ENCODE results near the gene ZNF385D. TPM values are rescaled to one million over a fixed set of nuclear protein-coding genes. Genes with fewer than 3 reads are reported as not detected.

ZNF385D gene
- total RNA-seq, 1 donor from 2014 or later = 0.41 TPM

DNA sequence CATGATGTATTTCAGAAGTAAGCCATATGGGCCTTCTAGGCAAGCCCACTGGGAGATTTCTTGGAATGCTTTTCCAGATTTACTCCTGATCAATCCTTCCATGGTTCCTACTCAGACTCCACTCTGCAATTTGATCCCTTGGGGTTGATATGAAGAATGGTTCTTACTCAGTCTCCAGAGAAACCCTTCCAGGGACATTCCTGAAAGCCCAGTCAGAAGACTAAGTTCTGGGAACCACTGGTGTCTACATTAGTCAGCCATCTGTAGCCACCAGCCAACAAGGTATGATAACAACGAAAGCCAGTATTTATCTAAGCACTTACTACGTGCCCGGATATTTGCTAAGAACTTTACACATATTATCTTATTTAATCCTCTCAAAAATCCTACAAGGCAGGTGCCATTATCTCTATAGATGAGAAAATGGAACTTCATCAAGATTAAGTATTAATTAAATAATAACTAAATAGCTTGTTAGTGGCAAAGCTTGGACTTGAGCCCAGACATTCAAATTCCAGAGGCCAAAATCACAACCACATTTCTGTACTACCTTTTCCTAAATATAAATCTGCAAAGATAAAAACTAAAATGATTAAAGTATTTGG is 32.7 kb downstream of the ZNF385D start:
- no peak for DNase-seq (ENCODE audit: low spot score)
- no peaks in the 10 kb centered on the region for H3K36me3 Mint-ChIP-seq (ENCODE audit: low read depth, unreplicated experiment)
- no peak overlapping the region for H3K27ac Mint-ChIP-seq (ENCODE audit: unreplicated experiment)
- no peaks in the 10 kb centered on the region for H3K9me3 Mint-ChIP-seq (ENCODE audit: unreplicated experiment)
- TF ChIP-seq, protein P1, sequence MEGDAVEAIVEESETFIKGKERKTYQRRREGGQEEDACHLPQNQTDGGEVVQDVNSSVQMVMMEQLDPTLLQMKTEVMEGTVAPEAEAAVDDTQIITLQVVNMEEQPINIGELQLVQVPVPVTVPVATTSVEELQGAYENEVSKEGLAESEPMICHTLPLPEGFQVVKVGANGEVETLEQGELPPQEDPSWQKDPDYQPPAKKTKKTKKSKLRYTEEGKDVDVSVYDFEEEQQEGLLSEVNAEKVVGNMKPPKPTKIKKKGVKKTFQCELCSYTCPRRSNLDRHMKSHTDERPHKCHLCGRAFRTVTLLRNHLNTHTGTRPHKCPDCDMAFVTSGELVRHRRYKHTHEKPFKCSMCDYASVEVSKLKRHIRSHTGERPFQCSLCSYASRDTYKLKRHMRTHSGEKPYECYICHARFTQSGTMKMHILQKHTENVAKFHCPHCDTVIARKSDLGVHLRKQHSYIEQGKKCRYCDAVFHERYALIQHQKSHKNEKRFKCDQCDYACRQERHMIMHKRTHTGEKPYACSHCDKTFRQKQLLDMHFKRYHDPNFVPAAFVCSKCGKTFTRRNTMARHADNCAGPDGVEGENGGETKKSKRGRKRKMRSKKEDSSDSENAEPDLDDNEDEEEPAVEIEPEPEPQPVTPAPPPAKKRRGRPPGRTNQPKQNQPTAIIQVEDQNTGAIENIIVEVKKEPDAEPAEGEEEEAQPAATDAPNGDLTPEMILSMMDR (IDR thresholded peaks at IDR 0.05; ENCODE audit: unreplicated experiment) = no peak
- no peak overlapping the region for H3K4me3 Mint-ChIP-seq (ENCODE audit: unreplicated experiment)
- no peaks in the 10 kb centered on the region for H3K4me1 Mint-ChIP-seq (ENCODE audit: unreplicated experiment)
- H3K27me3 Mint-ChIP-seq (ENCODE audit: unreplicated experiment) = no peaks in the 10 kb centered on the region

DNA sequence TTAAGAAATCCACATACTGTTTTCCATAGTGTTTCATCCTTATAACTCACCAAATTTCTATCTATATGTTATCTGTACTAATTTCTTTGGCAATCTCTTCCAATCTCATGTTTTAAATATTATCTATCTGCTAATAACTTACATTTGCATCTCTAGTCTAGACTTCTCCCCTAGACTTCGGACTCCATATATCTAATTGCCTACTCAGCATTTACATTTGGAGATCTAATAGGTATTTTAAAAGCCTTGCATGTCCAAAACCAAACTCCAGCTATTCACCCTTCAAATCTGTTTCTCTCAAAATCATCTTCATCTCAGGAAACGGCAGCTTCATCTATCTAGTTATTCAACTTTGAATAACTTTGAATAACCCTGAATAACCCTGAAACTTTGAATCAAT is 35.3 kb downstream of the ZNF385D start:
- Mint-ChIP-seq H3K27me3 (ENCODE audit: unreplicated experiment) (no peaks in the 10 kb centered on the region), H3K9me3 (ENCODE audit: unreplicated experiment) (no peaks in the 10 kb centered on the region), H3K36me3 (ENCODE audit: low read depth, unreplicated experiment) (no peaks in the 10 kb centered on the region), H3K27ac (ENCODE audit: unreplicated experiment) (no peak overlapping the region), H3K4me1 (ENCODE audit: unreplicated experiment) (no peaks in the 10 kb centered on the region), H3K4me3 (ENCODE audit: unreplicated experiment) (no peak overlapping the region)
- TF ChIP-seq, protein P1 (IDR thresholded peaks at IDR 0.05; ENCODE audit: unreplicated experiment) = no peak
- no peak for DNase-seq (ENCODE audit: low spot score)

DNA sequence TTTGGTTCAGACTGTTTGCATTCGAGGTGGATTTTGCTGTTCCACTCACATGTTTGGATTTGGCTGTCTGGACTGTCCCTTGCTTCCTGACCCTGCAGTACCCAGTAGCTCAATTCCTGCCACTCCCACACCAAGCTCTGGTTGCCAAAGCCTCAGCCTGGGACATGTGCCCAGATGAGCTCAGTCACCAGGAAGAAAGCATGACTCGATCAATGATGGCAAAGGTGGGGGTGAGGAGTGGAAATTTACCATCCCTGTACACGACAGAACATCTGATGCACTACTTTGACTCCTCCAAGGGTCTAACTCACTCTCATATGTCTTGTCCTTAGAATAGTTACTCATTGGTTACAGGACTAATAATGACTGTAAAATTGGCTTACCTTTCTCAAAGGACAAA is 45.2 kb downstream of the ZNF385D start:
- no peak for DNase-seq (ENCODE audit: low spot score)
- Mint-ChIP-seq H3K9me3 (ENCODE audit: unreplicated experiment) (no peaks in the 10 kb centered on the region), H3K27me3 (ENCODE audit: unreplicated experiment) (peaks cover 3% of the 10 kb centered on the region), H3K4me3 (ENCODE audit: unreplicated experiment) (no peak overlapping the region), H3K27ac (ENCODE audit: unreplicated experiment) (no peak overlapping the region), H3K4me1 (ENCODE audit: unreplicated experiment) (no peaks in the 10 kb centered on the region), H3K36me3 (ENCODE audit: low read depth, unreplicated experiment) (no peaks in the 10 kb centered on the region)
- TF ChIP-seq, protein P1 (IDR thresholded peaks at IDR 0.05; ENCODE audit: unreplicated experiment) = no peak

DNA sequence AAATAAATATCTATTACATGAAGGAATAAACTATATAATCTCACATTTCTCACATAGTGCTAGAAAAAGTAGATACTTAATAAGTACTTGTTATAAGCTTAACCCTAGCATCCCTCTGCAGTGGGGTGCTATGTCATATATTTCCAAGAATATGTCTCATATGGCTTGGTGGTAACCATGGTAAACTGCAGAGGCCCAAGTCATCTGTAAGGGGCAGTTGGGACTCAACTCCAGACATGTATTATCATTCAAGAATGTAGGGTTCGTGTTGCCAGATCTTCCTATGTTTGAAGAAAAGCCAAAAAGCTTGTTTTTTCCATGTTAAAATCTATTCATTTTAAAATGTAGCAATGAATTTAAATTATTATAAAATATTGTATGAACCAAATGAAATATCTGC is 46.2 kb downstream of the ZNF385D start:
- no peaks in the 10 kb centered on the region for H3K36me3 Mint-ChIP-seq (ENCODE audit: low read depth, unreplicated experiment)
- no peak overlapping the region for H3K27ac Mint-ChIP-seq (ENCODE audit: unreplicated experiment)
- no peak overlapping the region for H3K4me3 Mint-ChIP-seq (ENCODE audit: unreplicated experiment)
- no peak for DNase-seq (ENCODE audit: low spot score)
- no peaks in the 10 kb centered on the region for H3K9me3 Mint-ChIP-seq (ENCODE audit: unreplicated experiment)
- H3K4me1 Mint-ChIP-seq (ENCODE audit: unreplicated experiment) = no peaks in the 10 kb centered on the region
- TF ChIP-seq, protein P1 (IDR thresholded peaks at IDR 0.05; ENCODE audit: unreplicated experiment) = no peak
- H3K27me3 Mint-ChIP-seq (ENCODE audit: unreplicated experiment) = peaks cover 3% of the 10 kb centered on the region

DNA sequence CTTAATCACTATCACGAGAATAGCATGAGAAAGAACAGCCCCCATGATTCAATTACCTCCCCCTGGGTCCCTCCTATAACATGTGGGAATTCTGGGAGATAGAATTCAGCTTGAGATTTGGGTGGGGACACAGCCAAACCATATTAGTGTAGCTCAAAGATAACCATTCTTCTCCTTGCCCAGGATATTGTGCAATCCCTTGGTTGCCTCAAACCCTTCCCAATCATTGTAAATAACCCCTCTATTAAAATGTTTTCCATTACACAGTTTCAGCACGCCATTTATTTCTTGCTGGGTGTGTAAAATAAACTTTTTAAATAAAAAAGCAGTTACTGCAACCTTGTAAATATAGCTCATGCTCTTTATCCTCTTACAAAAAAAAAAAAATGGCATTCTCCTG is 47.7 kb downstream of the ZNF385D start:
- Mint-ChIP-seq H3K4me3 (ENCODE audit: unreplicated experiment) (no peak overlapping the region), H3K4me1 (ENCODE audit: unreplicated experiment) (no peaks in the 10 kb centered on the region), H3K27me3 (ENCODE audit: unreplicated experiment) (peaks cover 3% of the 10 kb centered on the region)

More for the DNA sequence above, 47.7 kb downstream of the ZNF385D start:
- Mint-ChIP-seq H3K9me3 (ENCODE audit: unreplicated experiment) (no peaks in the 10 kb centered on the region), H3K36me3 (ENCODE audit: low read depth, unreplicated experiment) (no peaks in the 10 kb centered on the region), H3K27ac (ENCODE audit: unreplicated experiment) (no peak overlapping the region)
- TF ChIP-seq, protein P1 (IDR thresholded peaks at IDR 0.05; ENCODE audit: unreplicated experiment) = no peak
- DNase-seq (ENCODE audit: low spot score) = no peak

Data from endothelial cell (in vitro differentiated cells).